B cell (primary cell): ENCODE measurements around the gene LRRC4C.

Experiments
- CTCF ChIP-seq: fragments of 200-600 bp; IDR thresholded peaks from one replicate; pipeline ENCODE4 v1.8.0; 2022; ENCODE audit warnings: antibody characterized with exemption, mild to moderate bottlenecking
- EZH2 ChIP-seq: IDR thresholded peaks from 2 replicates; pipeline ENCODE4 v1.6.1; 2012; ENCODE audit warnings: borderline replicate concordance, low read depth, mild to moderate bottlenecking, moderate library complexity, low read length; ENCODE audit not compliant: insufficient read depth, poor library complexity, severe bottlenecking

DNA sequence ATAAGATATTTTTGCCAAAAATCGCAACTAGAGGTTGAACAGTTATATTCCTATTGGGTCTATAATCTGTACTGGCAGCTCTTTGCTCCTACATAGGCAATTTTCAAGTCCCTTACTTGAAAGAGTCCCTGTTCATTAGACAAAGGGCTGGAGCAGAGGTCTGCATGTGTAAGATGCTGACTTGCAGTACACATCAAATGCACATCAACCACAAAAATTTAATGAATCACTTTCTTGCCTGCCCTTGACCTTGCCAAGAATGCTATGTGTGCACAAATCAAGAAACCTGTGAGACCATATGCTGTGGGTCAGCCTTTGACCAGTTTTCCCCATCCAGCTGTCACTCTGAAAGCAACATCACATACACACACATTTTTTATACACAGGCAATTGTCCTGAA lies 661.5 kb downstream of the LRRC4C start:
- no peak for TF ChIP-seq CTCF
- no peak for TF ChIP-seq EZH2
